Activated CD4-positive, alpha-beta T cell treated with anti-CD3 and anti-CD28 coated beads, Interleukin-2, amount 50 U/mL, for 48 hours (primary cell): Measurements from ENCODE around the gene PHLDA1.

ENCODE experiments used
- DNase-seq, 2 experiments: peaks; one replicate each; pipeline ENCODE4 v3.0.0-alpha.2; 2020

PHLDA1 gene

GRCh38 chr12:76031414-76032042 is at the start of gene PHLDA1:
Gene PHLDA1, minus strand, starts transcription at chr12:76031776.
- DNase-seq, result peak; percentile 96

- no peak for DNase-seq
Observed at GRCh38 chr12:76080729-76081415, 49.3 kb upstream of the PHLDA1 start.

DNA sequence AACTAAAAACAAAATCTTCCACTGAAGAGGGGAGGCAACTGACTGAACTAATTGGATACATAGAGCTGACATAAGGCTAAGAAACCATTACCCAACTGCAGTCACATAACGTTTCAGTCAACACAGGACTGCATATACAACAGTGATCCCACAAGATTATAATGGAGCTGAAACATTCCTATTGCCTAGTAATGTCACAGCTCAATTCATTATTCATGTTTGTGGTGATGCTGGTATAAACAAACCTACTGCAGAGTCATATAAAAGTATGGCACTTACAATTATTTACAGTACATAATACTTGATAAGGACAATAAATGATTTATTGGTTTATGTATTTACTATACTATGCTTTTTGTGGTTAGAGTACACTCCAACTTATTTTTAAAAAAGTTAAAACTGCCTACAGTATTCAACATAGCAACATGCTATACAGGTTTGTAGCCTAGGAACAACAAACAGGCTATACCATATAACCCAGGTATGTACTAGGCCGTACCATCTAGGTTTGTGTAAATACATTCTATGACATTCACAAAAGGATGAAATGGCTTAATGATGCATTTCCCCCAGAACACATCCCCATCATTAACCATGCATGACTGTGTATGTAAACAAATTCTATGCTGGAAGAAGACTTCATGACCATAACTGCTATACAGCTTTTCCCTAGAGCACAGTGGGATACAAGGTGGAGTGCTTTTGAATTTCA is 48.6 kb upstream of the PHLDA1 start:
- DNase-seq, result no peak

DNA sequence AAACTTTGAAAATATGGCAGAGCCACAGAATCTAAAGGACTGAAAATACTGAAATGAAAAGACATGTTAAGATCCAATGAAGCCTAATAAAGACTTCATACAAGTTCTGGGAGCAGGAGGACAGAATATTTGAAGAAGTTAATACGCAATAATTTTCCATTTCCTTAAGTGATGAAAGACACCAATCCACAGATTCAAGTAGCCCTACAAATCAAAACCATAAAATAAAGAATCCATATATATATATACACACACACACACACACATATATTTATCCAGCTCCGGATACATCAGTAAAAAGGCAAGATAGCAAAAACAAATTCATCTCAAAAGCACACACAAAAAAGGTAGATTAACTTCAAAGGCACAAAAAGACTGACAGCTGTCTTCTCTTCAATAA is 47.2 kb upstream of the PHLDA1 start:
- no peak for DNase-seq

DNA sequence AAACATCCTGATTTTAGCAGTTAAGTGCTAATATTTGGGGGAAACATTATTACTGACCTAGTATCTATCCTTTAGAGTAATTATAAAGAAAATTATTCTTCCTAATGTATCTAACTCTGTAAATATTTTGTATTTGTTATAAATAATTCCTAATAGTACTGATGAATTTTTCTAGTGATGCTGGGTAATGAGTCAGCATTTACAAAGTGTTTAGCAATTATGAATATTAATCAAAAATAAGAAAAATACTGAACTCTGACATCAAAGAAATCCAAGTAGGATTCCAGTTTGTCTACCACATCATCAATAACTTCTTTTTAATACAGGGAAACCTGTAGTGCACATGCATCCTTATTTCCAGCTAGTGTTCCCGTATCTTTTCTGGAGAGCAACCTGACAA is 43.9 kb upstream of the PHLDA1 start:
- DNase-seq, result no peak

DNA sequence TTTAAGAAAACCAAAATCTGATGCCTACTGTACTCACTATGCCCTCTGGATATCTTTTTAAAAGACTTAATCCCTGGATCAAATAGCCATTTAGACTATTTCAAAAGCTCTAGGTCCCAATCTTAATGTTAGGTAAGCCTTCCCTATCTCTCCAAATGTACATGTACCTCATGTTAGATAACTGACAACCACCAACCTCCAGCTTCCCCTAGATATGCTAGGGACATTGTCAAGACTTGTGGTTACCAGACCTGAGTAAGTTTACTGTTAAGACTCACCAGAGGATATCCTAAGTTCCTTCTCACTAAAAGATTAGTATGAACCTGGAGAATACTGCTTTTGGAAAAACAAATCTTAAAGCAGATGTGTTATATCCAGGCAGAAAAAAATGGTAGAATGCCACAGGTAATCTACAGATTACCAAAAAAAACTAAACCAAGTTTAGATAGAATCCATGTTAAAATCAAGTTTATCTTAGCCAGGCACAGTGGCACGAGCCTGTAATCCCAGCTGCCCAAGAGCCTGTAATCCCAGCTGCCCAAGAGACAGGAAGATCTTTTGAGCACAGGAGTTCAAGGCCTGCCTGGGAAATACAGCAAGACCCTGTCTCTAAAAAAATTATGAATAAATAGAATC is 43.2 kb upstream of the PHLDA1 start:
- no peak for DNase-seq

GRCh38 chr12:76073561-76073960 is 42.0 kb upstream of the PHLDA1 start:
- no peak for DNase-seq

DNA sequence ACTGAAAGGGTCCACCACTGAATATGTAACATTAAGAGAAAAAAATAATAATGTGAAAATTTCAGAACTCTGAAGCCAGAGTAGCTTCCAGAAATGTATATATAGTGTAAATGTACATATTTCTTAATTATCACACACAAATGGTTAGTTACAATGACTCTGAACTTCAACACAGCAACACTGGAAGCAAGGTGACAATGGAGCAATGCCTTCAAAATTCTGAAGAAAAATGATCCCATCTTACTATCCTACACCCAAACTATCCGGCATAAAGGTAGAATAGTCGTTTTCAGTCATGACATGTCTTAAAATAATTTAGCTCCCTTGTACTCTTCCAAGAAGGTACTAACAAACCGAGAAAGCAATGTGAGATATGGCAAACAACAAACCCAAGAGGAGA is 41.0 kb upstream of the PHLDA1 start:
- DNase-seq, result no peak

DNA sequence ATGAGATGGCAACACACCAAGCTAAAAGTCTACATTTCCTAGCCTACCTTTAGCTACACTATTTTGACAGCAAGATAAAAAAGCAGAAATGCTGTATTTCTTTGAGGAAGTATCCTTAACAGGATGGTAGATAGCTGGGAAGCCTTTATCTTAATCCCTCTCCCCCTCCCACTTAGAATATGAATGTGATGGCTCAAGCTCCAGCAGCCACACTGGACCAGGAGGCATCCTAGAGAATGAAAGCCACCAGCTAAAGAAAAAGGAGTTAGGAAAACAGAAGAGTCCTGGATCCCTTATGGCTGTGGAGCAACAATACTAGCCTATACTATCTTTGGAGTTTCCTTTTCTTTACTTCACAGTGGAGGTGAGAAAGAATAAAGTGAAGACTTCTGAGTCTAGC is 37.8 kb upstream of the PHLDA1 start:
- no peak for DNase-seq

GRCh38 chr12:76065917-76066316 is 34.3 kb upstream of the PHLDA1 start:
- no peak for DNase-seq

DNA sequence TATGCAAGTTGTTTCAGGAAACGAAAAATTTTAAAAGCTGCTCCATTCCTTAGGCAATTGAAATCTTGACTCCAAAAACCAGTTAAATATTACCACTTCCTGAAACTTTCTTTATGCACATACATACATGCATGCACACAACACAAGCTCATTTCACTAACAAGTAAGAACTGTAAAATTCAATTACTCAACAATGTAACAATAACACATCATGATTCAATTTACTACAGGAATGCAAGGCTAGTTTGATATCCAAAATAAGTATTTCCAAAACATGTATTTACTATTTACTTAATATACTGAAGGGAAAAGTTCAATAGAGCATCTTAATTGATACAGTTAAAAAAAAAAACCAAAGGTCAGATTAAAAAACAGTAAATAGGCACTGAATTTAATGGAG is 33.3 kb upstream of the PHLDA1 start:
- DNase-seq, result no peak

GRCh38 chr12:76060111-76060510 is 28.5 kb upstream of the PHLDA1 start:
- no peak for DNase-seq

DNA sequence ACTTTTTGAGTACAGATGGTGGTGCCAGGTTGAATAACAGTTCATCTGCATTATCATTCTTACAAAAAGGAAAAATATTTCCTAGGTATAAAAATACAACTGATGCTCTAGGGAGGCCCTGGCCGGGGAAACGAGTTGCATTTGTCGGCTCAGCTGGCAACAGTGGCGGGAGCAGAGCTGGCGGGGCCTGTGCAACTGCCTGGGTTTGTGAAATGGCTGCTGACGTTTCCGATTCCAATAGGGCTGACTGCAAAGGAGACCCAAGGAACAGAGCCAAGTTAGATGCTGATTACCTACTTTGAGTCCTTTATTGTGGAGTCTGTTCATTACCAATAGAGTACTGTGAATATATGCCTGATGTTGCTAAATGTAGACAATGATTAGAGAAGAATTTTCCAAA is 25.8 kb upstream of the PHLDA1 start:
- DNase-seq, result no peak

DNA sequence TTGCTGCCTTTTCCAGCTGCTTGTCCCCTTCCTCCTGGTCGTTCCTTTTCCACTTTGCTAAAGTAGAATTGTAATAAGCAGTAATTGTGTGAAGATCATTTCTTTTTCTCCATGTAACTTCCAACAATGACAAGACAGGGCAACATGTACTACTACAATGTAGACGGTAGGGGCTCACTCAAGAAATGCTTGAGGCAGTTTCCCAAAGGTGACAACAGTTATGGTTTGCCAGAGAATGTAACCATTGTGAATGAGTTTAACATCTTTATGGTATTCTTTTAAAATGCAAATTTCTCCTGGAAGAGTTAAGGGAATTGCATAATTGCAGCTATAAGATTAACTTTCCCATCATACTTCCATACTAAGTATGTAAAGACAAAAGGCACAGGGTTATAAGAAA is 23.8 kb upstream of the PHLDA1 start:
- no peak for DNase-seq

- no peak for DNase-seq
Observed at GRCh38 chr12:76049575-76050251, 18.1 kb upstream of the PHLDA1 start.

- no peak for DNase-seq
Observed at GRCh38 chr12:76047742-76048141, 16.2 kb upstream of the PHLDA1 start.

DNA sequence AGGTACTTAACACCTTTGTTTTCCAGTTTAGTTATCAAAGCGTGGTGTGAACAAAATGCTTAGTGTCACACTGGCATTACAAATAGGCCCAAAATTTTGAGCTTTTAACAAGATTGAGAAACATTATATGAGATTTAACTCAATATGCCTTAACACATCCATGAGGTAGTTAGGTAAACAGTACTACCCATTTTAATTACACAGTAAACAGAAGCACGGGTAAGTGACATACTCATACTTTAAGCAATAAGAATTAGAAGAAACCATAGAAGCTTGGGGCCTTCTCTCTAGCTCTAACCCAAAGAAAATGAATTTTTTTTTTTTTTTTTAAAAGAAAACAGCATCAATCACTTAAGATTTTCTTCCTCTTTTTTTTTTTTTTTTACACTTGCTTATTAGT is 15.5 kb upstream of the PHLDA1 start:
- no peak for DNase-seq

- no peak for DNase-seq
Observed at GRCh38 chr12:76043377-76043776, 11.8 kb upstream of the PHLDA1 start.

DNA sequence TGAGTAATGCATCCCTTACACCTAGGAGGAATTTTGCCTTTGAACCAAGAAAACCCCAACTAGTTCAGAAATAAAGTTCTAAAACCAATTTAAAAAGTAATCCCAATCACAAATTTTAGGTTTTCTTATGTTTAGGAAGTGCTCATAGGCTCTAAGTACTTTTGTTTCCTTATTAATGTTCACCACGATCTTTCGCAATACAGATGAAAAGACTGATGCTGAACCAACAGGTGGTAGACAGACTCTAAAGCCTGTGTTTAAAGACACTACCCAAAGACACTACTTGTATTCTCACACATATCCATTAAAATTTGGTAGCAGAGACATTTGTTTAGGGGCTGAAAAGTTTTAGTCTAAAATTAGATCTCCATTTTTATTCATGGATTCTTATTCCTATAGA is 10.6 kb upstream of the PHLDA1 start:
- DNase-seq, result no peak

- DNase-seq, result no peak
Observed at GRCh38 chr12:76041406-76041805, 9.8 kb upstream of the PHLDA1 start.

DNA sequence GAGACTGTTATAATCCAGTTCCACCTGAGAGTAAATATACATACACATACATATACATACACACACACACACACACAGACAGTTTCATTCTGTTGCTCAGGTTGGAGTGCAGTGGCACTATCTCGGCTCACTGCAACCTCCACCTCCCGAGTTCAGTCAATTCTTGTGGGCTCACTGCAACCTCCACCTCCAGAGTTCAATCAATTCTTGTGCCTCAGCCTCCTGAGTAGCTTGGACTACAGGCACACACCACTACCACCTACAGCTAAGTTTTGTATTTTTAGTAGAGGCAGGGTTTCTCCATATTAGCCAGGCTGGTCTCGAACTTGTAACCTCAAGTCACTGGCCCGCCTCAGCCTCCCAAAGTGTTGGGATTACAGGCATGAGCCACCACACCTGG is 8.9 kb upstream of the PHLDA1 start:
- no peak for DNase-seq

- no peak for DNase-seq
Observed at GRCh38 chr12:76038176-76038575, 6.6 kb upstream of the PHLDA1 start.
